CD8-positive, alpha-beta memory T cell (primary cell): Measurements from ENCODE around the gene BICC1. TPM values are rescaled to one million over a fixed set of nuclear protein-coding genes. Genes with fewer than 3 reads are reported as not detected.

Experiments
- CTCF ChIA-PET: fragments of 350-600 bp; sonication (Branson Sonifier 250); formaldehyde crosslinking; loops from one replicate; lab custom pipeline; 2021; ENCODE audit warnings: antibody characterized with exemption; lab: Charles Lee
- POLR2A ChIA-PET: fragments of 350-600 bp; sonication (Branson Sonifier 250); formaldehyde crosslinking; loops from one replicate; lab custom pipeline; 2021; ENCODE audit warnings: antibody characterized with exemption; lab: Charles Lee
- DNase-seq, 5 donors: peaks; one replicate each; pipeline versions ENCODE4 v3.0.0 to v3.0.0-alpha.2; 2020 to 2022; ENCODE audit warnings: mixed read lengths in 1 of 5
- H3K27ac ChIP-seq: one replicate; pipeline ENCODE4 v1.7.0; 2013; ENCODE audit warnings: low read depth, mild to moderate bottlenecking, low read length, moderate library complexity
- H3K27me3 ChIP-seq: 2 replicates; pipeline ENCODE4 v1.7.0; 2013; ENCODE audit warnings: low read length, mild to moderate bottlenecking; ENCODE audit not compliant: insufficient read depth, poor library complexity, severe bottlenecking
- H3K36me3 ChIP-seq: 2 replicates; pipeline ENCODE4 v1.7.0; 2013; ENCODE audit warnings: mild to moderate bottlenecking, low read length, moderate library complexity; ENCODE audit not compliant: insufficient read depth
- H3K4me1 ChIP-seq: 2 replicates; pipeline ENCODE4 v1.7.0; 2013; ENCODE audit warnings: mild to moderate bottlenecking, low read length, moderate library complexity; ENCODE audit not compliant: insufficient read depth
- H3K4me3 ChIP-seq: 2 replicates; pipeline ENCODE4 v1.7.0; 2013; ENCODE audit warnings: mild to moderate bottlenecking, low read length
- H3K9me3 ChIP-seq: 2 replicates; pipeline ENCODE4 v1.7.0; 2013; ENCODE audit warnings: mild to moderate bottlenecking, low read length
- H3K27ac Mint-ChIP-seq, 8 donors: one replicate each; pipeline ENCODE4 v1.8.0; 2020 to 2021; ENCODE audit warnings: mixed read lengths in 8 of 8, mild to moderate bottlenecking in 6 of 8, inconsistent platforms in 3 of 8, moderate library complexity in 3 of 8
- H3K27me3 Mint-ChIP-seq, 2 donors: one replicate each; pipeline ENCODE4 v1.8.0; 2020 to 2021; ENCODE audit warnings: mixed read lengths in 2 of 2, mild to moderate bottlenecking in 1 of 2, moderate library complexity in 1 of 2
- H3K36me3 Mint-ChIP-seq, 3 donors: one replicate each; pipeline ENCODE4 v1.8.0; 2020 to 2021; ENCODE audit warnings: mixed read lengths in 3 of 3, inconsistent platforms in 1 of 3, mild to moderate bottlenecking in 1 of 3
- H3K4me1 Mint-ChIP-seq, 3 donors: one replicate each; pipeline ENCODE4 v1.8.0; 2020 to 2021; ENCODE audit warnings: mixed read lengths in 3 of 3, inconsistent platforms in 1 of 3, mild to moderate bottlenecking in 1 of 3
- H3K4me3 Mint-ChIP-seq, 7 donors: one replicate each; pipeline ENCODE4 v1.8.0; 2020 to 2021; ENCODE audit warnings: mixed read lengths in 7 of 7, mild to moderate bottlenecking in 6 of 7, moderate library complexity in 4 of 7, inconsistent platforms in 2 of 7
- H3K9me3 Mint-ChIP-seq, 5 donors: one replicate each; pipeline ENCODE4 v1.8.0; 2020 to 2022; ENCODE audit warnings: mixed read lengths in 5 of 5, mild to moderate bottlenecking in 3 of 5, moderate library complexity in 2 of 5, inconsistent platforms in 1 of 5
- polyA plus RNA-seq: library from polyadenylated mRNA; unstranded; fragments of 300-500 nt; fragmentation: Illumina TruSeq; gene quantifications from one replicate; pipeline ENCODE4 v1.2.3, GENCODE V29; 2021
- total RNA-seq, 2 experiments: library from RNA; stranded (reverse); gene quantifications; one replicate each; pipeline ENCODE4 v1.2.3, GENCODE V29; 2021

BICC1 gene
- total and polyA plus RNA-seq, 3 experiments from 2014 or later = not detected

DNA sequence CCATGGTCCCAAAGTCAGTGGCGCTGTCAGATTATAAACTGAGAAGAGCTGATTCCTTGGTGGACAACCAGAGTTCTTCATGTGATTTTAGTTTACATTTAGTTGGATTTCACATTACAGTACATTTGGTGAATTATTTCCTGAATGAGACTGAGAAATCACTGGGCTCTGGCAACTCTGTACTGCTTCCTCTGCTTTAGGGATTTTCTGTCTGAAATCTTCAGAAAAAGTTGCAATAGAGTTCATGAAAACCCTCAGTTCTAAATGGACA lies 242.6 kb downstream of the BICC1 start:
- CTCF ChIA-PET = no interaction called here
- no peaks in the 10 kb centered on the region for H3K27me3 ChIP-seq
- no peaks in the 10 kb centered on the region for H3K36me3 Mint-ChIP-seq
- no peak overlapping the region for H3K27ac Mint-ChIP-seq
- no peaks in the 10 kb centered on the region for H3K36me3 ChIP-seq
- no peaks in the 10 kb centered on the region for H3K4me1 Mint-ChIP-seq
- no peak overlapping the region for H3K27ac ChIP-seq
- POLR2A ChIA-PET = no interaction called here
- H3K4me3 ChIP-seq = no peak overlapping the region
- no peaks in the 10 kb centered on the region for H3K9me3 Mint-ChIP-seq
- no peak overlapping the region for H3K4me3 Mint-ChIP-seq
- no peaks in the 10 kb centered on the region for H3K4me1 ChIP-seq
- DNase-seq = no peak
- H3K9me3 ChIP-seq = no peaks in the 10 kb centered on the region
- H3K27me3 Mint-ChIP-seq = peaks cover 0 to 5% of the 10 kb centered on the region in 2 donors

GRCh38 chr10:58755677-58756076 lies 243.0 kb downstream of the BICC1 start:
- no peaks in the 10 kb centered on the region for H3K27me3 ChIP-seq
- ChIA-PET CTCF (no interaction called here), POLR2A (no interaction called here)
- H3K36me3 ChIP-seq = no peaks in the 10 kb centered on the region
- no peaks in the 10 kb centered on the region for H3K4me1 ChIP-seq
- Mint-ChIP-seq H3K36me3 (no peaks in the 10 kb centered on the region), H3K27me3 (peaks cover 0 to 5% of the 10 kb centered on the region in 2 donors), H3K4me1 (no peaks in the 10 kb centered on the region), H3K27ac (no peak overlapping the region), H3K9me3 (no peaks in the 10 kb centered on the region), H3K4me3 (peak overlapping the region in 2 of 7 donors; percentile 6 to 12)
- H3K4me3 ChIP-seq = no peak overlapping the region
- no peak overlapping the region for H3K27ac ChIP-seq
- H3K9me3 ChIP-seq = no peaks in the 10 kb centered on the region
- no peak for DNase-seq

- Histone ChIP-seq H3K4me1 (no peaks in the 10 kb centered on the region), H3K27ac (no peak overlapping the region), H3K36me3 (no peaks in the 10 kb centered on the region), H3K4me3 (no peak overlapping the region), H3K9me3 (no peaks in the 10 kb centered on the region), H3K27me3 (no peaks in the 10 kb centered on the region)
- CTCF ChIA-PET = no interaction called here
- POLR2A ChIA-PET = no interaction called here
- peak overlapping the region in 1 of 7 donors; percentile 12 for H3K4me3 Mint-ChIP-seq
- no peak overlapping the region for H3K27ac Mint-ChIP-seq
- H3K27me3 Mint-ChIP-seq = peaks cover 0 to 5% of the 10 kb centered on the region in 2 donors
- H3K9me3 Mint-ChIP-seq = no peaks in the 10 kb centered on the region
- H3K36me3 Mint-ChIP-seq = no peaks in the 10 kb centered on the region
- no peak for DNase-seq
- H3K4me1 Mint-ChIP-seq = no peaks in the 10 kb centered on the region
Observed at GRCh38 chr10:58756130-58756719, 243.6 kb downstream of the BICC1 start.

DNA sequence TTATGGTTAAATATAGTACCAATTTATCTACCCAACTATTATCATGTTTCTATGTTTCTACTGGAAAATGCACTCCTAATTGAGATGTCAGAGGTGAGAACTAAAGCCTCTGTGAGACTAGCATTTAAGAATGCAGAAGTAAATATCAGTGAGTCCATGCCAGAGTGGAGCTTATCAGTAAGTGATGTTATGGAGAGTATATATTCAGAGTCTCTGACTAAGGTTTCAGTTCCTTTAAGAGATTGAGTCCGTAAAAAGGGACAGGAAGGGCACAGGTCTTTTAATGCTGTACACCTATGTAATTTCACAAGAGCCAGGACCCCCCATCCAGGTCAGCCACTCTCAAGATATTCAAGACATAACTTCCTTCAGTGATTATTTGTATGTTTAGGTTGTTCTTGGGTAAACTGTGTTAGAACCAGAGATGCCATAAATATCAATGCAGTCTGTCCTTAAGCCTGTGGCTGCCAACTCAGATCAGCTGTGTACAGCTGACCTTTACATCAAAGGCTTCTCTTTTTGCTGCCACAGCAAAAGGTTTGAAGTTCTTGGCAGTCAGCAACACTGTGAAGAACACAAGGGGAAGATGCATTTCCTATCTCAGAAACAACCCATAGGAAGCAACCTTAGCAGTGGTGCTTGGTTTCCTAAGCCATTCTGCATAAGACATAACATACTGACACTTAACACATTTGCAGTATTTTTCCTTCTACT lies 244.8 kb downstream of the BICC1 start:
- no peaks in the 10 kb centered on the region for H3K9me3 Mint-ChIP-seq
- no peaks in the 10 kb centered on the region for H3K36me3 Mint-ChIP-seq
- H3K4me1 Mint-ChIP-seq = no peaks in the 10 kb centered on the region
- ChIA-PET CTCF (no interaction called here), POLR2A (no interaction called here)
- no peak overlapping the region for H3K4me3 Mint-ChIP-seq
- H3K4me3 ChIP-seq = no peak overlapping the region
- H3K36me3 ChIP-seq = no peaks in the 10 kb centered on the region
- H3K9me3 ChIP-seq = no peaks in the 10 kb centered on the region
- DNase-seq = no peak
- no peaks in the 10 kb centered on the region for H3K27me3 ChIP-seq
- H3K4me1 ChIP-seq = no peaks in the 10 kb centered on the region
- H3K27me3 Mint-ChIP-seq = peaks cover 0 to 5% of the 10 kb centered on the region in 2 donors
- no peak overlapping the region for H3K27ac Mint-ChIP-seq
- no peak overlapping the region for H3K27ac ChIP-seq

GRCh38 chr10:58758321-58758720 lies 245.6 kb downstream of the BICC1 start:
- no peak for DNase-seq
- Histone ChIP-seq H3K9me3 (no peaks in the 10 kb centered on the region), H3K27me3 (no peaks in the 10 kb centered on the region), H3K27ac (no peak overlapping the region), H3K4me1 (no peaks in the 10 kb centered on the region), H3K4me3 (no peak overlapping the region), H3K36me3 (no peaks in the 10 kb centered on the region)
- ChIA-PET POLR2A (no interaction called here), CTCF (no interaction called here)
- Mint-ChIP-seq H3K9me3 (no peaks in the 10 kb centered on the region), H3K36me3 (no peaks in the 10 kb centered on the region), H3K4me1 (no peaks in the 10 kb centered on the region), H3K27ac (no peak overlapping the region), H3K4me3 (no peak overlapping the region), H3K27me3 (peaks cover 0 to 5% of the 10 kb centered on the region in 2 donors)

- H3K4me3 Mint-ChIP-seq = no peak overlapping the region
- H3K36me3 ChIP-seq = no peaks in the 10 kb centered on the region
- ChIA-PET POLR2A (no interaction called here), CTCF (no interaction called here)
- H3K27ac Mint-ChIP-seq = no peak overlapping the region
- no peak overlapping the region for H3K27ac ChIP-seq
- peaks cover 0 to 4% of the 10 kb centered on the region in 2 donors for H3K27me3 Mint-ChIP-seq
- H3K9me3 ChIP-seq = no peaks in the 10 kb centered on the region
- DNase-seq = no peak
- no peaks in the 10 kb centered on the region for H3K4me1 ChIP-seq
- H3K9me3 Mint-ChIP-seq = peaks cover 0 to 13% (median 7%) of the 10 kb centered on the region in 5 donors
- H3K4me3 ChIP-seq = no peak overlapping the region
- H3K36me3 Mint-ChIP-seq = peaks cover 0 to 9% (median 0%) of the 10 kb centered on the region in 3 donors
- H3K4me1 Mint-ChIP-seq = no peaks in the 10 kb centered on the region
- no peaks in the 10 kb centered on the region for H3K27me3 ChIP-seq
Observed at GRCh38 chr10:58764087-58764747, 251.5 kb downstream of the BICC1 start.

- no peak overlapping the region for H3K27ac Mint-ChIP-seq
- no peaks in the 10 kb centered on the region for H3K4me1 Mint-ChIP-seq
- Histone ChIP-seq H3K36me3 (no peaks in the 10 kb centered on the region), H3K27ac (no peak overlapping the region), H3K9me3 (no peaks in the 10 kb centered on the region), H3K27me3 (no peaks in the 10 kb centered on the region), H3K4me3 (no peak overlapping the region), H3K4me1 (no peaks in the 10 kb centered on the region)
- peaks cover 0 to 4% of the 10 kb centered on the region in 2 donors for H3K27me3 Mint-ChIP-seq
- ChIA-PET POLR2A (no interaction called here), CTCF (no interaction called here)
- H3K9me3 Mint-ChIP-seq = peaks cover 0 to 13% (median 7%) of the 10 kb centered on the region in 5 donors
- no peak for DNase-seq
- peaks cover 0 to 9% (median 0%) of the 10 kb centered on the region in 3 donors for H3K36me3 Mint-ChIP-seq
- H3K4me3 Mint-ChIP-seq = no peak overlapping the region
Observed at GRCh38 chr10:58765910-58766309, 253.2 kb downstream of the BICC1 start.

DNA sequence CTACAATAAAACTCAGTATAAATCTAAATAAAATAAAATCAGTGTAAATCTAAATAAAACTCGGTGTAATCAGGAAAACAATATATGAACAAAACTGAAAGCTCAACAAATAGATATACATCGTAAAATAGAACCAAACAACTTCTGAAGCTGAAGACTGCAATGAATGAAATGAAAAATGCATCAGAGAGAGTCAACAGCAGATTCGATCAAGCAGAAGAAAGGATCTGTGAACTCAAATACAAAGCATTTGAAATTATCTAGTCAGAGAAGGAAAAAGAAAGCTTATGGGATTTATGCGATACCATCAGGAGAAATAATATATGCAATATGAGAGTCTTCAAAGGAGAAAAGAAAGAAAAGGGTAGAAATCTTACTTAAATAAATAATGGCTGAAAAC lies 255.0 kb downstream of the BICC1 start:
- CTCF ChIA-PET = no interaction called here
- Mint-ChIP-seq H3K4me3 (no peak overlapping the region), H3K36me3 (peaks cover 0 to 9% (median 0%) of the 10 kb centered on the region in 3 donors), H3K4me1 (no peaks in the 10 kb centered on the region), H3K27ac (no peak overlapping the region), H3K9me3 (peaks cover 0 to 13% (median 7%) of the 10 kb centered on the region in 5 donors), H3K27me3 (peaks cover 0 to 4% of the 10 kb centered on the region in 2 donors)
- no peak overlapping the region for H3K27ac ChIP-seq
- no peaks in the 10 kb centered on the region for H3K9me3 ChIP-seq
- no peaks in the 10 kb centered on the region for H3K27me3 ChIP-seq
- POLR2A ChIA-PET = no interaction called here
- no peaks in the 10 kb centered on the region for H3K36me3 ChIP-seq
- H3K4me1 ChIP-seq = no peaks in the 10 kb centered on the region
- no peak overlapping the region for H3K4me3 ChIP-seq
- DNase-seq = no peak
